Stimulated activated CD8-positive, alpha-beta memory T cell treated with anti-CD3 and anti-CD28 coated beads, Interleukin-12 subunit alpha, Interleukin-12 subunit beta, amount 100 ng/mL, for 1 hour (primary cell): ENCODE results near the gene WRAP53.

Experiments
- DNase-seq: peaks from one replicate; pipeline ENCODE4 v3.0.0-alpha.2; 2020; ENCODE audit warnings: low read depth

WRAP53 gene

DNA sequence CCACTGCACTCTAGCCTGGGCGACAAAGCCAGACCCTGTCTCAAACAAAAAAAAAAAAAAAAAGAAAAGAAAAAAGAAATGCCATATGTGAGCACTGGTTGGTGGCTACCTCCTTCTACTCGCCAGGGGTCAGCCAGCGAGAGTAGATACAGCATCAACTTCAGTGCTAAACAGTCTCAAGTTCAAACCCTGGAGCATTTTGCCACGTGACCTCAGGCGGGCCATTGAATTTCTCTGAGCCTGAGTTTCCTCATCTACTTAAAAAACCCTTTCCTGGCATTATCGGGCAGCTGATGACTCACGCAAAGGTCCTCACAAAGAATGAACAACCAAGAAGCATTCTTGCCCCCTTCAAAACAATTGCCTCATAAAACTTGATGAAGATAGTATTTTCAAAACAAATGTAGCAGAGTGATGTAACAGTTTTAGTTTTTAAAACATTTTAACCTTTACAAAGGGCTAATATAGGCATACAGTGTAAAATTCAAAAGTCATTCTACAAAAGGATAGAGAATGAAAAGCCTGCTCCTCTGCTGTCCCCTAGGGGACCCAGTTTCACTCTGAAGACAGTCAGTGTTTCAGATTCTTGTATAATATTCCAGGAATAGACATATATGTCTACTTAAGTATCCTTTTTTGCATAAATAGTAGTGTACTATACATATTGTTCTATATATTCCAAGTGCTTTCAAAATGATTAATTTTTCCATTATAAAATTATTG, 57.6 kb downstream of the WRAP53 start:
- DNase-seq: no peak

DNA sequence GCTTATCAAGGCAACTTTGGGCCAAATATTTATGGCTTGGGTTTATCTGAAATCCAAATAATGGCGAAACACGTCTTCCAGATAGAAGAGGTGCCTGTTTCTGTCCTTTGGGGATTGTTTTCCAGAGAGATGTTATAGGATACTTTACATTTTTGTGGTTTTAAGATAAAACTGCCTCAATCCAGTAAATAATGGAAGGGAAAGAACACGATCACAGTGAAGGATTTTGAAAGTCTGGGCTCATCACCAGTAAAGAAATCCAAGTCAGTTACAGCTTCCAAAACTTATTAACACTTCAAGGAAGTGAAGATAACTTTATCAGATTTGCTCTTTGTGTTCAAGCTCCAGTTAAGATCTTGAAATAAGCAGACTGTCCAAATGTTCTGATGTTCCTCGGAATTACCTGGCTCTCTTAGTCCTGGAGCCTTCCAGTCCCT, 59.4 kb downstream of the WRAP53 start:
- no peak for DNase-seq

DNA sequence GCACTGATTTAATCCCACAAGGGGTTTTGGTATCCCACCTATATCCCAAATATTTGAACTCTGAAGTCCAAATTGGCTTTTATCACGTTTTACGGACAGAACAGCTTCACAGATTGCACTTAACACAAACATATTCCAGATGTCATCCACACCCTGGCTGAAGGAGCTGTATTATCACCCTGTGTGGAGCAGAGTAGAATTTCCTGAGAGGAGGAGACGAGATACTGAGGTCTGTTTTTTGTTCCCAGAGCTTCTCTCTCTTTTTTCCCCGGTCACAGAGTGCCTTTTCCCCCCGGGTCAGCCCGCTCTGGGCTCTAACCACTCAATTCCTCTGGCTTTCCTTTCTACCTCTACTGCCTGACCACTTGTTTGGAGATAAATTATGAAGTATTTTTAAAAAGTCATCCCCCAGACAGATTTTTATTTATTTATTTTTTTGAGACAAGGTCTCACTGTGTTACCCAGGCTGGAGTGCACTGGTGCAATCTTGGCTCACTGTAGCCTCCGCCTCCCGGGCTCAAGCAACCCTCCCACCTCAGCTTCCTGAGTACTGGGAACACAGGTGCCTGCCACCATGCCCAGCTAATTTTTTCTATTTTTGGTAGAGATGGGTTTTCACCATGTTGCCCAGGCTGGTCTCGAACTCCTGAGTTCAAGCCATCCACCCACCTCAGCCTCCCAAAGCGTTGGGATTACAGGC, 59.9 kb downstream of the WRAP53 start:
- no peak for DNase-seq

DNA sequence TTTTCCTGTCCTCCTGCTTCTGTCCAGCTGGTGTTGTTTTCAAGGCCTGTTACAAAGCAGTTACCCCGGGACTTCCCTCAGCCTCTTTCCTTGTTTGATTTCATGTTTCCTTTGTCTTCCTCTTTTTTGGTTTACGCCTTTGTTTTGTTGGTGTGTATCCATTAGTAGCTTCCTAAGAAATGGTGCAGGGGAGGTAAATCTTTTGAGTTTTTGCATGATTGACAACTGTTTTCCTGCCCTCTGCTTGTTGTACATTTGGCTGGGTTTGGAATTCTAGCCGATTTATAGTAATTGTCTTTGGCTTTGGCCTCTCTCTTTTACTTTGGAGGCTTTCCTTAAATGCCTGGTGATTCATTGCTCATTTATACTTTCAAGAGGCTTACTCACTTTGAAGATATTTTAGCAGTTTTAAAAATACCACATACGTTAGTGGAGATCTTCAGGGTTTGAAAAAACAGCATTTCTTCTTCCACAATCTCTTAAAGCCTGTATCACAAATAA, 62.1 kb downstream of the WRAP53 start:
- no peak for DNase-seq
